CD1c-positive myeloid dendritic cell (primary cell): ENCODE results near the gene ANP32D.
"Not testable (repeated sequence)": the region's sequence is repeated elsewhere in the genome, so short reads cannot be mapped to it uniquely, and the experiment has no call there.

ENCODE experiments used
- DNase-seq: peaks from one replicate; pipeline ENCODE4 v3.0.0-alpha.2; 2016; ENCODE audit errors: extremely low spot score

The ANP32D gene

DNA sequence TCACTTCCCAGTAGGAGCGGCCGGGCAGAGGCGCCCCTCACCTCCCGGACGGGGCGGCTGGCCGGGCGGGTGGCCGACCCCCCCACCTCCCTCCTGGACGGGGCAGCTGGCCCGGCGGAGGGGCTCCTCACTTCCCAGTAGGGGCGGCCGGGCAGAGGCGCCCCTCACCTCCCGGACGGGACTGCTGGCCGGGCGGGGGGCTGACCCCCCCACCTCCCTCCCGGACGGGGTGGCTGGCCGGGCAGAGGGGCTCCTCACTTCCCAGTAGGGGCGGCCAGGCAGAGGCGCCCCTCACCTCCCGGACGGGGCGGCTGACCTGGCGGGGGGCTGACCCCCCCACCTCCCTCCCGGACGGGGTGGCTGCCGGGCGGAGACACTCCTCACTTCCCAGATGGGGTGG, 27.9 kb downstream of the ANP32D start:
- not testable (repeated sequence) for DNase-seq

DNA sequence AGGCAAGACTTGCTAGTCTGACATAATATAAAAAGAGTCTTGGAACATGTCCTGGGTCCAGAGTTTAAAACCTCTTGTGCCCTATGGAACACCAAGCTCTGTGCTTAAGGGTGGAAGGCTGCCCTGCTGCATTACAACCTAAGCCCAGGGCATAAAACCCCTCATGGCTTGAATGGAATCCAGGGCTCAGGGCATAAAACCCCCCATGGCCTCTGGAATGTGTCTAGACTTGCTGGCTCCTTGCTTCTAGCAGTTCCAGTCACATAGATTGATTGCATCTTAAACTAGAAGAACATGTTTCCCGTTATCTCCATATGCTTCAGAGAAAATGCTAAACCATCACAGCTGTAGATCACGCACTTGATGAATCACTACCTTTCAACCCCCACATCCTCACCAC, 34.5 kb downstream of the ANP32D start:
- DNase-seq, result not testable (repeated sequence)

DNA sequence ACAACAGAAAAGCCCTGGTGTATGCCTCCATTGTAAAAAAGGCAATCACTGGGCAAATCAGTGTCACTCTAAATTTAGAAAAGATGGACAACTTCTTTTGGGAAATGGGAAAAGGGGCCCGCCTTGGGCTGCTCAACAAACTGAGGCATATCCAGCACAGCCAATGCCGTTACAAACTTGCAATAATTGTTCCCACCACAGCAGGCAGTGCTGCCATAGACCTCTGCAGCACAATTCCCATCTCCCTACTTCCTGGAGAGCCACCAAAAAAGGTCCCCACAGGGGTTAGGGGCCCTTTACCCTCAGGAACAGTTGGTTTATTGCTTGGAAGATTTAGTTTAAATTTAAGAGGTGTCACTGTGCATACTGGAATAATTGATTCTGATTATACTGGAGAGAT, 36.6 kb downstream of the ANP32D start:
- DNase-seq, result no peak

DNA sequence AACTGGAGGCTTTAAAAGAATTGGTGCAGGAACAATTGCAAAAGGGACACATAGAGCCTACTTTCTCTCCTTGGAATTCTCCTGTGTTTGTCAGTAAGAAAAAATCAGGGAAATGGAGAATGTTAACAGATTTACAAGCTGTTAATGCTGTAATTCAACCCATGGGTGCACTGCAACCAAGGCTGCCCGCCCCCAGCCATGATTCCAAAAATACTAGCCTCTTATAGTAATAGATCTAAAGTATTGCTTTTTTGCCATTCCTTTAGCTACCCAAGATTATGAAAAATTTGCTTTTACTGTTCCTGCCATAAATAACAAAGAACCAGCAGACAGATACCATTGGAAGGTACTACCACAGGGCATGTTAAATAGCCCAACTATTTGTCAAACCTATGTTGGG, 37.8 kb downstream of the ANP32D start:
- DNase-seq, result no peak

DNA sequence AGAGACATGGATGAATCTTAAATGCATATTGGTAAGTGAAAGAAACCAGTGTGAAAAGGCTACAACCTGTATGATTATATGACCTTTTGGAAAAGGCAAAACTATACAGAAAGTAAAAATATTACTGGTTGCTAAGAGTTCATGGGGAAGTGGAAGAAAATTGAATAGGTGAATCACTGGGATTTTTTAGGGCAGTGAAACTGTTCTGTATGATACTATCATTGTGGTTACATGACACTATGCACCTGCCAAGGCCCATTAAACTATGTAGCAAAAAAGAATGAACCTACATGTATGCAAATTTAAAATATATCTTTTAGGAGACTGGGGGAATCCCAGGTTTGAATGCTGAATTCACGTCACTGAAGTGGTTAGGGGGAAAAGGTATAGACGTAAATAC, 40.5 kb downstream of the ANP32D start:
- DNase-seq, result no peak

DNA sequence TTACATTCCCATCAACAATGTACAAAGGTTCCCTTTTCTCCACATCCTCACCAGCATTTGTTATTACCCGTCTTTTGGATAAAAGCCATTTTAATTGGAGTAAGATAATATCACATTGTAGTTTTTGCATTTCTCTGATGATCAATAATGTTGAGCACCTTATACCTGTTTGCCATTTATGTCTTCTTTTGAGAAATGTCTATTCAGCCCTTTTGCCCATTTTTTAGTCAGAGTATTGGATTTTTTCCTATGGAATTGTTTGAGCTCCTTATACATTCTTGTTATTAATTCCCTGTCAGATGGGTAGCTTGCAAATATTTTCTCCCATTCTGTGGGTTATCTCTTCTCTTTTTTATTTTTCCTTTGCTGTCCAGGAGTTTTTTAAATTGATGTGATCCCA, 42.4 kb downstream of the ANP32D start:
- DNase-seq, result no peak

- DNase-seq, result not testable (repeated sequence)
Measured at GRCh38 chr12:48520381-48520780, 48.0 kb downstream of the ANP32D start.
